Caco-2 (cell line): ENCODE data around the gene TMEM182. TPM values are rescaled to one million over a fixed set of nuclear protein-coding genes. Genes with fewer than 3 reads are reported as not detected.

Source experiments
- BruUV-seq: library from RNA; stranded (reverse); fragments of 400-500 nt; replicated peaks from 2 replicates; lab custom pipeline; 2021; lab: Mats Ljungman, UMichigan
- CTCF ChIA-PET: fragments of 300-600 bp; sonication (Branson Sonifier 250); formaldehyde crosslinking; loops from one replicate; lab custom pipeline; 2022; ENCODE audit warnings: antibody characterized with exemption; lab: Charles Lee
- POLR2A ChIA-PET: fragments of 300-600 bp; sonication (Branson Sonifier 250); formaldehyde crosslinking; loops from one replicate; lab custom pipeline; 2022; ENCODE audit warnings: antibody characterized with exemption; lab: Charles Lee
- DNase-seq, 2 experiments: peaks; one replicate each; pipeline versions ENCODE4 v3.0.0 to v3.0.0-alpha.2; 2020 to 2022
- H3K27me3 ChIP-seq: replicated peaks from 2 replicates; pipeline ENCODE4 v1.6.0; 2011; ENCODE audit warnings: low read length; ENCODE audit not compliant: control insufficient read depth, insufficient read depth
- H3K36me3 ChIP-seq: 2 replicates; pipeline ENCODE4 v1.5.1; 2011; ENCODE audit warnings: low read length; ENCODE audit not compliant: control insufficient read depth, insufficient read depth
- H3K4me1 ChIP-seq: fragments of 250-450 bp; sonication (Bioruptor Pico); 2 replicates; pipeline ENCODE4 v1.5.1; 2020; ENCODE audit warnings: mild to moderate bottlenecking
- H3K4me3 ChIP-seq: 2 replicates; pipeline ENCODE4 v1.5.1; 2011; ENCODE audit warnings: low read depth, mild to moderate bottlenecking, control low read depth, low read length
- H3K9me3 ChIP-seq: fragments of 250-450 bp; sonication (Bioruptor Pico); 2 replicates; pipeline ENCODE4 v1.5.1; 2020; ENCODE audit warnings: mild to moderate bottlenecking, moderate library complexity
- H3K27ac Mint-ChIP-seq: one replicate; pipeline ENCODE4 v1.8.0; 2022; ENCODE audit warnings: mixed read lengths; ENCODE audit not compliant: unreplicated experiment
- H3K27me3 Mint-ChIP-seq: one replicate; pipeline ENCODE4 v1.8.0; 2022; ENCODE audit warnings: mixed read lengths; ENCODE audit not compliant: insufficient read depth, unreplicated experiment
- H3K36me3 Mint-ChIP-seq: one replicate; pipeline ENCODE4 v1.8.0; 2022; ENCODE audit warnings: mild to moderate bottlenecking, mixed read lengths; ENCODE audit not compliant: insufficient read depth, unreplicated experiment
- H3K4me1 Mint-ChIP-seq: one replicate; pipeline ENCODE4 v1.8.0; 2022; ENCODE audit warnings: low read depth, mixed read lengths; ENCODE audit not compliant: unreplicated experiment
- H3K4me3 Mint-ChIP-seq: one replicate; pipeline ENCODE4 v1.8.0; 2022; ENCODE audit warnings: mild to moderate bottlenecking, moderate library complexity, mixed read lengths; ENCODE audit not compliant: unreplicated experiment
- H3K9me3 Mint-ChIP-seq: one replicate; pipeline ENCODE4 v1.8.0; 2022; ENCODE audit warnings: mixed read lengths; ENCODE audit not compliant: unreplicated experiment
- CTCF ChIP-seq, 2 experiments: fragments of 200-600 bp in 1 of 2; IDR thresholded peaks; 1 replicate in 1 of 2; 2 replicates in 1 of 2; pipeline versions ENCODE4 v1.5.1 to v1.8.0; 2011 to 2022; ENCODE audit warnings: antibody characterized with exemption in 1 of 2, control low read depth in 1 of 2, inconsistent platforms in 1 of 2, low read depth in 1 of 2, low read length in 1 of 2, mild to moderate bottlenecking in 1 of 2, moderate library complexity in 1 of 2; ENCODE audit not compliant: insufficient read depth in 1 of 2, severe bottlenecking in 1 of 2, unreplicated experiment in 1 of 2
- intact Hi-C: fragments of 100-400 bp; cut with micrococcal nuclease; formaldehyde crosslinking; loops from one replicate; pipeline ENCODE4 v1.10.0; 2022; ENCODE audit not compliant: unreplicated experiment
- total RNA-seq: library from RNA; stranded (reverse); gene quantifications from 2 replicates; pipeline ENCODE4 v1.2.3, GENCODE V29; 2022

The TMEM182 gene
- total RNA-seq, 1 experiment from 2014 or later: 13.6 TPM

- Histone ChIP-seq H3K4me3 (no peak overlapping the region), H3K4me1 (peaks cover 16% of the 10 kb centered on the region; the same call in 1 of the 2 replicates), H3K9me3 (no peaks in the 10 kb centered on the region), H3K36me3 (peaks cover 3% of the 10 kb centered on the region), H3K27me3 (no peaks in the 10 kb centered on the region)
- no TSS peak for BruUV-seq
- DNase-seq: peak; percentile 58 to 79
- peaks cover 21% of the 10 kb centered on the region for H3K4me1 Mint-ChIP-seq
- no peaks in the 10 kb centered on the region for H3K27me3 Mint-ChIP-seq
- H3K27ac Mint-ChIP-seq: peak overlapping the region; percentile 32
- peaks cover 74% of the 10 kb centered on the region for H3K36me3 Mint-ChIP-seq
- intact Hi-C loops: no loop called here
- CTCF ChIA-PET: interaction anchor here (0.8 kb wide), 2 partner anchors 30 to 138 kb away, joined by 3 to 4 read pairs; no protein-coding TSS in a partner anchor
- H3K9me3 Mint-ChIP-seq: no peaks in the 10 kb centered on the region
- peak overlapping the region; percentile 6 for H3K4me3 Mint-ChIP-seq
- POLR2A ChIA-PET: interaction anchor here (0.6 to 0.7 kb wide), 2 partner anchors 12 to 829 kb away, joined by 3 read pairs; no protein-coding TSS in a partner anchor
- no peak for TF ChIP-seq CTCF (IDR thresholded peaks at IDR 0.05; ENCODE audit: insufficient read depth in 1 of 2, low read depth in 1 of 2, low read length in 1 of 2, severe bottlenecking in 1 of 2, unreplicated experiment in 1 of 2)
These were observed 37.8 kb upstream of the TMEM182 start for GRCh38 chr2:102724016-102724490.

DNA sequence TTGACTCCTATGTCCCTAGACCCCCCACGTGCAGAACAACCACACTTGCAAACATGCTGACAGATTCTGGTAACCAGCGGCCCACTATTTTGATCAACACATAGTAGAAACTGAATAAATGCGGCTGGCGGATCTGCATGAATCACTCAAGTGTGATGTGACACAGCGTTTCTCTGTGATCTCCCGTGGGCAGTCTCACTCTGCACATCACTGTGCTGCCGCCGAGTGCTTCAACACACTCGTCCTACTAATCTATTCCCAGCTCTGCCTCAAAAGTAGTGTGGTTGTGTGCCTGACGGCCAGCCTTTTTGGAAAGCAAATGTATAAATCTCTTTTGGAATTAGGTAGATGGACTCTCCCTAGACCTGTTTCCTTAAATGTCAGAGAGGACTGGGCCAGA, 37.3 kb upstream of the TMEM182 start:
- peaks cover 3% of the 10 kb centered on the region for H3K36me3 ChIP-seq
- no peak overlapping the region for H3K4me3 ChIP-seq
- no peak for DNase-seq
- peaks cover 16% of the 10 kb centered on the region; the same call in 1 of the 2 replicates for H3K4me1 ChIP-seq
- TF ChIP-seq CTCF (IDR thresholded peaks at IDR 0.05; ENCODE audit: insufficient read depth in 1 of 2, low read depth in 1 of 2, low read length in 1 of 2, severe bottlenecking in 1 of 2, unreplicated experiment in 1 of 2): no peak
- BruUV-seq: no TSS peak
- CTCF ChIA-PET: interaction anchor here (0.8 kb wide), 2 partner anchors 29 to 139 kb away, joined by 3 to 4 read pairs; no protein-coding TSS in a partner anchor
- no peaks in the 10 kb centered on the region for H3K9me3 ChIP-seq
- peak overlapping the region; percentile 32 for H3K27ac Mint-ChIP-seq
- intact Hi-C loops: no loop called here
- no peaks in the 10 kb centered on the region for H3K27me3 ChIP-seq
- no peaks in the 10 kb centered on the region for H3K27me3 Mint-ChIP-seq
- H3K4me1 Mint-ChIP-seq: peaks cover 21% of the 10 kb centered on the region
- POLR2A ChIA-PET: interaction anchor here (0.6 to 0.7 kb wide), 2 partner anchors 11 to 829 kb away, joined by 3 read pairs; no protein-coding TSS in a partner anchor
- H3K36me3 Mint-ChIP-seq: peaks cover 69% of the 10 kb centered on the region
- H3K9me3 Mint-ChIP-seq: no peaks in the 10 kb centered on the region
- no peak overlapping the region for H3K4me3 Mint-ChIP-seq

DNA sequence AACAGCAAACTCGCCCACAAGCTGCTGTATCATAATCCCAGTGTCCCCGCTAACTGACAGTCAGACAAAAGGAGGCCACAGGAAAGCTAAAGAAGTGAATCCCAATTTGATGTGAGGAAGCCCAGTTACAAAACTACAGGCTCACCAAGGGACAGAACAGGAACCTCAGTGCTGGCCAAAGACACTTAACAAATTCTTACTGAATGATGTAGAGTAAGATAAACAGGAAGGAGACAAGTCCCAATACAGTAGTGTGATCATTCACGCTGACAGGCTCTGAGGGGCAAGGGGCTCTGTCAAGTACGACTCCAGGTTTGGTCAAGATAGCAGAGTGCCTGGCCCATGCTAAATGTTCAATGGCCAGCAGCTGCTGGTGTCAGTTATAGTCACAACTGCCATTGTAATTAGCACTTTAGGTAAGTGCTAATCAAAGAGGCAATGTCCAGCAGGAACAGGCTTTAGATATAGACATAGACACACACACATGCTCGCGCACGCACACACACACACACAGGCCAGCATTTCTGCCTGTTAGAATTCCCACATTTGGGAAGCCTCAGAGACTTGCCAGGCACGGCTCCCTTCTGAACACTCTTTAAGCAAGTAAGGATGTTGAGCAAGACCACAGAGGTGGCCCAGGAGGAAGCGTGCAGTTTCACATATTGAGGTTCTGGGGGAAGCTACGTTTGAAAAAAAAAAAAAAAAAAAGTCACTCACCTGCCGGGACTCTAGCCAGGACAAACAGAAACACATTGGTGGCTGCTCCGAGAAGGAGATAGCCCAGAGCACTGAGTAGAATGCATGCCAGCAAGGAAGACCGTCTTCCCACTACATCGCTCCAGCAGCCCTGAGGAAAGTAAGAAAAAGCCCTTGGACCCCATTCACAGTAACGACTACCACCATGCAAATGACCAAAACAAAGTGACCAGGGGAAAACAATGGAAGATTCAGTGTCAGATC, 35.4 kb upstream of the TMEM182 start:
- DNase-seq: no peak
- H3K9me3 ChIP-seq: no peaks in the 10 kb centered on the region
- H3K27me3 Mint-ChIP-seq: no peaks in the 10 kb centered on the region
- CTCF ChIA-PET: no interaction called here
- no peaks in the 10 kb centered on the region for H3K9me3 Mint-ChIP-seq
- no peak overlapping the region for H3K4me3 Mint-ChIP-seq
- H3K4me3 ChIP-seq: no peak overlapping the region
- H3K27ac Mint-ChIP-seq: no peak overlapping the region
- no peaks in the 10 kb centered on the region for H3K27me3 ChIP-seq
- H3K36me3 Mint-ChIP-seq: peaks cover 66% of the 10 kb centered on the region
- intact Hi-C loops: no loop called here
- peaks cover 3% of the 10 kb centered on the region for H3K36me3 ChIP-seq
- POLR2A ChIA-PET: interaction anchor here (1.4 kb wide), 1 partner anchor 10 kb away, joined by 3 read pairs; no protein-coding TSS in a partner anchor
- BruUV-seq: no TSS peak
- TF ChIP-seq CTCF (IDR thresholded peaks at IDR 0.05; ENCODE audit: insufficient read depth in 1 of 2, low read depth in 1 of 2, low read length in 1 of 2, severe bottlenecking in 1 of 2, unreplicated experiment in 1 of 2): no peak
- H3K4me1 Mint-ChIP-seq: peaks cover 21% of the 10 kb centered on the region
- H3K4me1 ChIP-seq: peaks cover 16% of the 10 kb centered on the region; the same call in 1 of the 2 replicates
